HG02852 (cell line): ENCODE data around the gene USF1.
"Not testable (repeated sequence)": the region's sequence is repeated elsewhere in the genome, so short reads cannot be mapped to it uniquely, and the experiment has no call there.

ENCODE experiments used
- ATAC-seq: cut with Tn5 transposase; IDR thresholded peaks from one replicate; pipeline ENCODE4 v1.9.1; 2021; ENCODE audit warnings: mild to moderate bottlenecking, moderate library complexity; ENCODE audit not compliant: unreplicated experiment

The USF1 gene

GRCh38 chr1:161019751-161020495 is 25.9 kb downstream of the USF1 start:
- ATAC-seq, result no peak

- not testable (repeated sequence) for ATAC-seq
These were observed 26.6 kb downstream of the USF1 start for GRCh38 chr1:161019111-161019660.

GRCh38 chr1:161018631-161018930 is 27.2 kb downstream of the USF1 start:
- no peak for ATAC-seq

- ATAC-seq, result no peak
These were observed 27.8 kb downstream of the USF1 start for GRCh38 chr1:161017756-161018630.

DNA sequence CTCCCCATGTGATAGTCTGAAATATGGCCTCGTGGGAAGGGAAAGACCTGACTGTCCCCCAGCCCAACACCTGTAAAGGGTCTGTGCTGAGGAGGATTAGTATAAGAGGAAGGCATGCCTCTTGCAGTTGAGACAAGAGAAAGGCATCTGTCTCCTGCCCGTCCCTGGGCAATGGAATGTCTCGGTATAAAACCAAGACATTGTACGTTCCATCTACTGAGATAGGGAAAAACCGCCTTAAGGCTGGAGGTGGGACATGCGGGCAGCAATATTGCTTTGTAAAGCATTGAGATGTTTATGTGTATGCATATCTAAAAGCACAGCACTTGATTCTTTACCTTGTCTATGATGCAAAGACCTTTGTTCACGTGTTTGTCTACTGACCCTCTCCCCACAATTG is 28.6 kb downstream of the USF1 start:
- not testable (repeated sequence) for ATAC-seq

DNA sequence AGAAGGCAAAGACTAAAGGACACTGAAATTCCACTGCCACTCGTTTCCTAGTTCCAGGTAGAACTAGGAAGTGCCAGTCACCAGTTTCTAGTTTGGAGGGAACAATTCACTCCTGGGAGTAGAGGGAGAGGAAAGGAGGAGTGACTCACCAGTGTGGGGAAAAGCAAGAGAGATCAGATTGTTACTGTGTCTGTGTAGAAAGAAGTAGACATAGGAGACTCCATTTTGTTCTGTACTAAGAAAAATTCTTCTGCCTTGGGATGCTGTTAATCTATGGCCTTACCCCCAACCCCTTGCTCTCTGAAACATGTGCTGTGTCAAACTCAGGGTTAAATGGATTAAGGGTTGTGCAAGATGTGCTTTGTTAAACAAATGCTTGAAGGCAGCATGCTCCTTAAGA is 29.1 kb downstream of the USF1 start:
- not testable (repeated sequence) for ATAC-seq

DNA sequence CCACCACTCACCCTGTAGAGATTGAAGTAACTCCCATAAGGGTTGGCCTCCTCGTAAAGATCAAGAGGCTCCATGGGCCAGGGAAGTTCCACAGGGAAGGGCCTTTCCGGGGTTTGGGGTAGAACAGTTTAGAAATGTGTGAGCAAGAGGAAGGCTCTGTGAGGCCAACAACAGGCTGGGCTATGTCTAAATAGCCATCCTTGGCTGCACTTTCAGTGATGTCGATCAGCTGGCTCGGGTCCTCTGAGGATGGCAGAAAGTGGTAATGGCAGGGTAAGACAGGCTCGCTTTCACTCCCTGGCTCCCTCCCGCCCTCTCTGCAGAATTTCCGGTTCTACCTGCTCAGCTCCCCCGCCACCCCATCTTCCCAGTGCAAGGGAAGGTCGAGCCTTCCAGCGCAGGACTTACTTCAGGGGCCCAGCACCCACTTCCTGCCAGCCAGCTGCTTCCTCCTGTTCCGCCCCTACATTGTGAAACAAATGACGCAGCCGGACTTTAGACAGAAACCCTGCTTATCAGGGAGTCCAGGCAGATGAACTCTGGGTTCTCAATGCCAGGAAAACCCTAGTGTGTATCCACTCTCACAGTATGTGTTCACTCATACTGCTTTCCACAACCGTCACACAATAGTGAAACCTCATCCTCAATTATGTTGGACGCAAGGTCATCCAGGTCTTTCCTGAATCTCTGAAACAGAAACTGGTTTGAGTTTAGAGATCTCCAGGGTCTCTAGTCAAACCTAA is 32.1 kb downstream of the USF1 start:
- ATAC-seq, result peak; percentile 88

DNA sequence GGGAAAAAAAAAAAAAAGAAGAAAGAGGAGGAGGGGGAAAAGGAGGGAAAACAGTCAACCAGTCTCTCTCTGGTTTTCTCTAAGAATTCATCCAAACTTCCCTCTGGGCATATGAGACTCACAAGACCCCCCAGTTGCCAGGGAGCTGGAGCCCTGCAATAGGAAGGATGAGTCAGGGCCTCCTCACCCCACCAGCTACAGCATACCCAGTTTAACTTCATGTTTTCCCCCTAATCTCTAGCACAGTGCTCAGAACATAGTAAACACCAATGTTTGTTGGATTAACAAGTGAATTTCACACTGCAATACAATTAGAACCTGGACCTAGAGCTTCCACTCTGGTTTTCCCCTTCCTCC is 32.7 kb downstream of the USF1 start:
- no peak for ATAC-seq

GRCh38 chr1:161012420-161012819 is 33.4 kb downstream of the USF1 start:
- ATAC-seq, result no peak

DNA sequence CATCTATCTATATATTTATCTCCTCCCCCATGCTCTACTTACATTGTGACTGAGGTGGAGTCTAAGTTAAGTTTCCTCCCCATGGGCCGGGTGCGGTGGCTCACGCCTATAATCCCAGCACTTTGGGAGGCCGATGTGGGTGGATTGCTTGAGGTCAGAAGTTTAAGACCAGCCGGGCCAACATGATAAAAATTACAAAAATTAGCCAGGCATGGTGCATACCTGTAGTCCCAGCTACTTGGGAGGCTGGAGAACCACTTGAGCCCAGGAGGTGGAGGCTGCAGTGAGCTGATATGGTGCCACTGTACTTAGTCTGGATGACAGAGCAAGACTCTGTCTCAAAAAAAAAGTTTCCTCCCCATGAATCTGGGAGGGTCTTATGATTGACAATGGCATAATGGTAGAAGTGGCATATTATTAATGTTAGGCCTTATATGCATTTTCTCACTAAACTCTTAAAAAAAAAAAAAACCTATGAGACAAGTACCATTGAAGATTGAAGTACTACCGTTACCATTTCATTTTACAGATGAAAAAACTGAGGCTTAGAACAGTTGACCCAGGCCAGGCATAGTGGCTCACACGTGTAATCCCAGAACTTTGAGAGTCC is 36.1 kb downstream of the USF1 start:
- ATAC-seq, result no peak

GRCh38 chr1:161008869-161009510 is 36.8 kb downstream of the USF1 start:
- ATAC-seq, result no peak

DNA sequence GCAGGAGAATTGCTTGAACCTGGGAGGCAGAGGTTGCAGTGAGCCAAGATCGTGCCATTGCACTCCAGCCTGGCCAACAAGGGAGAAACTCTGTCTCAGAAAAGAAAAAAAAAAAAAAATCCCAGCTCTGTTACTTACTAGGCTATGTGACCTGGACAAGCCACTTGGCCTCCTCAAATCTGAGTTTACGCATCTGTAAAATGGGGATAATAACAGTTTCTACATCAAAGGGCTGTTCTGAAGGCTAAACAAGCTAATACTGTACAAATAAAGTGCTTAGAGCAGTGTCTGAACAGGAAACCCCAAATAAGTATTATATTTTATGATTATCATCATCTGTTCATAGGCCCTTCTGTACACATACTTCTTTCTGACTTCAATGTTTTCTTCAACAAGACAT is 38.4 kb downstream of the USF1 start:
- no peak for ATAC-seq

DNA sequence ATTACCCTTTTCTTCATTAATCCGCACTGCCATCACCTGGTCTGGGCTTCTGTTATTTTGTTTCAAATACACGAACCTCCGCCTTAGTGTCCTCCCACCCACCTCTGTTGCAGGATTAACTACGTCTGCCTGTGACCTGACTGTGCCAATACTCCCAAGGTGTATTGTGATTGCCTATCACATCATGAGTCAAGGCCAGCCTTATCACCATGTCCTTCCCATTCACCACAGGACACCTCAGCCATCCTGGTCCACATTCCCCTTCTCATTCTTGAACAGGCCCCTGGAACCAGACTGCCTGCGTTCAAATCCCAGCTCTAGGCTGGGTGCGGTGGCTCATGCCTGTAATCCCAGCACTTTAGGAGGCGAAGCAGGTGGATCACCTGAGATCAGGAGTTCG is 39.2 kb downstream of the USF1 start:
- ATAC-seq, result no peak

DNA sequence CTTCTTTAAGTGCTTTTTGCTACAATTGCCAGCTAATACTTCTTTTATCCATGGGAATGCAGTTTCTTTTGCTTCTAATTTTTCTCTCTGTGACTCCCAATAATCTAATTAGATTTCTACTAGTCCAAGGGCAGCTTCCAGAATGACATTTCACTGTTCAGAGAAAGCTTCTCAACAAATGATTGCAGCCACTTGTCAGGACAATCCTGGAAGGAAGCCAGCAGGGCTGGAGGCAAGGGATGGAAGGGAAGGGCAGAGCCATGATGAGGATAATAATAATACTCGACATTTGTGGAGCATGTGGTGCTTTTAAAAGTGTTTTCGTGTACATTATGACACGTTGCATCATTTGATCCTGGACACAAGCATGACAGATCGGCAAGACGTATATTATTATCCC is 44.3 kb downstream of the USF1 start:
- no peak for ATAC-seq

DNA sequence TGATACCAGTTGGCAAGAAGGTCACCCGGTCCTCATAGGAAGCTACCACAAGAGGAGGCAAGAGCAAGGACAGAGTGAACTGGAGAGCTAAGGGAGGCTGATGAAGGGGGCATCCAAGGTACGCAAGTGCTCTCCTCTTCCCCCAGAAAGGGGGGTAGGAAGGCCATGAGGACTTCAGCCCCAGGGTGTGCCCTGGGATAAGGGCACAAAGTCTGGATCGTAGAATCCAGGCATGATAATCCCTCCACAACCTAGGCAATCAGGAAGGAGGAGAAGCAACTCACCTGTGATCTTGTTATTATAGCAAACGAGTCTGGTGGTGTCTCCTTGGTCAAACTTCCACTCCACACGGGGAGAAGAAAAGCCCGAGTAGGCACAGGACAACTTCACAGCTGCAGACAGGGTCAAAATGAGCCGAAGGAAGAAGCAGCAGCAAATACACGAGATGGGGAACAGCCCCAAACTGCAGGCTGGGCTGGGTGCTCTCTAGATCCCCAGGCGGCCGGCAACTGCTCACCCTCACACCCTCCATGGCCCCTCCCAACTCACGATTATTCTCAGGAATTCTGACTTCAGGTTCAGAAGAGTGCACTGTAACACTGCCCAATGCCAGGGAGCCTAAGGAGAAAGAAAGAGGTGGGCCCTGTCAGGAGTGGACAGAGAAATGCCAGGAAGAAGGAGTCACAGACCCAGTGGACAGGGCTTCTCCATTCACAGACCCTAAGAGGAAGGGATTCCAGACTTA is 44.9 kb downstream of the USF1 start:
- no peak for ATAC-seq

DNA sequence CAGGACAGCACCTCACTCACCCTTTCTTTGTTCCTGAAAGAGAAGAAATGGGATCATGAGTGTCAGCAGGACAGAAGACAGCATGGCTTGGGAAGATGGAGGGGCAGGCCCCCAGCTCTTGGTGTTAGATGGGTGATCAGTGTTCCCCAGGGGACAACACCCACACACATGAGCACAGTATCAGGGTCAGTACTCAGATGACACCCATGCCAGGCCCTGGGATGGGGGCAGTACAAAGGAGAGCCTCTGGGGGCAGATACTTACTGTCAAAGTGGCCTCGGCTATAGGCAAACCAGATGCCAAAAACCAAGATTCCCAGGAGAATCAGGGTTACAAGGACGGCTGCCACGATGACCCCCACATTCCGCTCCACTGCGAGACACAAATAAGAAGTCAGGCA is 46.4 kb downstream of the USF1 start:
- ATAC-seq, result no peak

DNA sequence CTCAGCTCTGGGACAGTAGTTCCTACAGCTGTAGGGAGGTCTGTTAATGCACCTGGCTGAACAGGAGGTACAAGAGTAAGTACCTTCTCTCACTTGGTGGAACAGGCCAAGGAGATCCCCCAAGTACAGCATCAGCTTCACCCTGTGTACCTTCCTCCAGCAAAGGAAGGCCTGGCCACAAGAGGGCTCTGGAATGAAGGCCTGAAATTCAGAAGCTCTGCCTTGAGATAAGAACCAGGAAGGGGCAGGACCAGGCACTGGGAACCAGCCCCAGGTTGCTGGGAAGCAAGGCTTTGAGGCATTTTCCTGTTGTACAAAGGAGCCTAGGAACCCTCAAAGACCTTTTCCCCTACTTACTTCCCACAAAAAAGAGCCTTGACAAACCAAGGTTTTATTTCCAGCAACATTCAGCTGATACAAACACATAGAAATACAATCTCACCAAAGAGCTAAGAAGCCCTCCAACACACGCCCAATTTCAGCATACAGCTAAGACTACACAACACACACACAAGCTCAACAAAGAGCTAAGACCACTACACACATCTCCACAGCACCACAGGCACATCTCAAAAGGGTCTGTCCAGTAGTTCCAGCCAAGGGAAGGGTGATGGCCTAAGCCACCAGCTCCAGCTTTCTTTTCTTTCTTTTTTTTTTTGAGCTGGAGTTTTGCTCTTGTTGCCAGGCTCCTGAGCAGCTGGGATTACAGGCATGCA is 48.3 kb downstream of the USF1 start:
- ATAC-seq, result no peak

- no peak for ATAC-seq
These were observed 49.6 kb downstream of the USF1 start for GRCh38 chr1:160996178-160996577.

DNA sequence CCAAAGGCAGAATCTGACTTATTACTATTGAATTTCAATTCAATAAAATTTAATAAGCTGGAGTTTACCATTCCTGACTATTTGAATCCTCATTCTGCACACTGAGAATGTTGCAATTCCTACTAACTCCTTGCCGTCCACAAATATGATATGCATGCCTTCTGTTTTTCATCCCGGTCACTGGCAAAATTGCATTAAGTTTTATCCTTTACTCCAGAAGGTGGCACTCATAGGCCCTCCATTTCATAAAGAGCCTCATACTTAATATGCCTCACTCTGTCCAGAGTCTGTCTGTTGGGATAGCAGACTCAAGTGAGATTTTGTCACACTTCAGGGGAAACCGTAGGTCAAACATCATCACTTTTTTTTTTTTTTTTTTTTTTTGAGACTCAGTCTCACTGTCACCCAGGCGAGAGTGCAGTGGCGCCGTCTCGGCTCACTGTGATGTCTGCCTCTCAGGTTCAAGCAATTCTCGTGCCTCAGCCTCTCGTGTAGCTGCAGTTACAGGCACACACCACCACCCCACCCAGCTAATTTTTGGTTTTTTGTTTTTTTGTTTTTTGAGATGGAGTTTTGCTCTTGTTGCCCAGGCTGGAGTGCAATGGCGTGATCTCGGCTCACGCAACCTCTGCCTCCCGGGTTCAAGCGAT is 52.1 kb downstream of the USF1 start:
- ATAC-seq, result no peak
